HepG2 (cell line): ENCODE data around the gene RTF1. TPM values are rescaled to one million over a fixed set of nuclear protein-coding genes. Genes with fewer than 3 reads are reported as not detected.

Experiments used
- polyA plus RNA-seq, 8 experiments: library from polyadenylated mRNA; depleted of rRNA in 3 of 8; stranded (reverse) in 7 of 8; unstranded in 1 of 8; fragments of >200 nt; fragmentation: Illumina TruSeq in 4 of 8; extraction: Trizol in 4 of 8; gene quantifications; 2 replicates each; pipeline versions ENCODE4 v1.2.1 to v1.2.3, GENCODE V29; 2011 to 2016; ENCODE audit warnings: low read depth in 4 of 8, missing spikeins in 1 of 8, mixed read lengths in 1 of 8; ENCODE audit not compliant: insufficient read depth in 1 of 8
- total RNA-seq, 5 experiments: library from RNA; depleted of rRNA; stranded (reverse); fragments of >200 nt; fragmentation: Illumina TruSeq; extraction: Trizol; gene quantifications; 2 replicates each; pipeline ENCODE4 v1.2.3, GENCODE V29; 2016; ENCODE audit warnings: low read depth in 1 of 5
- TF ChIP-seq, protein P1 (sequence below), 2 experiments: fragments of 450-650 bp in 1 of 2; sonication (generic) in 1 of 2; formaldehyde crosslinking in 1 of 2; IDR thresholded peaks; 2 replicates each; pipeline versions ENCODE4 v1.6.1 to v1.8.0; 2016 to 2022; ENCODE audit warnings: antibody characterized with exemption in 1 of 2, mild to moderate bottlenecking in 1 of 2, missing genetic modification reagents in 1 of 2
- TF ChIP-seq, protein P2 (sequence below): sonication (generic); formaldehyde crosslinking; IDR thresholded peaks from 2 replicates; pipeline ENCODE4 v1.5.1; 2020; ENCODE audit warnings: mild to moderate bottlenecking, missing genetic modification reagents, moderate library complexity
- TF ChIP-seq, protein P3 (sequence below): sonication (generic); formaldehyde crosslinking; IDR thresholded peaks from 2 replicates; pipeline ENCODE4 v1.4.0; 2020; ENCODE audit warnings: missing genetic modification reagents
- TF ChIP-seq, protein P4 (sequence below): sonication (generic); formaldehyde crosslinking; IDR thresholded peaks from 2 replicates; pipeline ENCODE4 v1.4.0; 2020; ENCODE audit warnings: missing genetic modification reagents

Gene RTF1
- total and polyA plus RNA-seq, 2 of the 13 experiments (the other 11 are each of a cell fraction or from before 2014, with no cell fraction given), result 13.9 to 17.9 TPM

DNA sequence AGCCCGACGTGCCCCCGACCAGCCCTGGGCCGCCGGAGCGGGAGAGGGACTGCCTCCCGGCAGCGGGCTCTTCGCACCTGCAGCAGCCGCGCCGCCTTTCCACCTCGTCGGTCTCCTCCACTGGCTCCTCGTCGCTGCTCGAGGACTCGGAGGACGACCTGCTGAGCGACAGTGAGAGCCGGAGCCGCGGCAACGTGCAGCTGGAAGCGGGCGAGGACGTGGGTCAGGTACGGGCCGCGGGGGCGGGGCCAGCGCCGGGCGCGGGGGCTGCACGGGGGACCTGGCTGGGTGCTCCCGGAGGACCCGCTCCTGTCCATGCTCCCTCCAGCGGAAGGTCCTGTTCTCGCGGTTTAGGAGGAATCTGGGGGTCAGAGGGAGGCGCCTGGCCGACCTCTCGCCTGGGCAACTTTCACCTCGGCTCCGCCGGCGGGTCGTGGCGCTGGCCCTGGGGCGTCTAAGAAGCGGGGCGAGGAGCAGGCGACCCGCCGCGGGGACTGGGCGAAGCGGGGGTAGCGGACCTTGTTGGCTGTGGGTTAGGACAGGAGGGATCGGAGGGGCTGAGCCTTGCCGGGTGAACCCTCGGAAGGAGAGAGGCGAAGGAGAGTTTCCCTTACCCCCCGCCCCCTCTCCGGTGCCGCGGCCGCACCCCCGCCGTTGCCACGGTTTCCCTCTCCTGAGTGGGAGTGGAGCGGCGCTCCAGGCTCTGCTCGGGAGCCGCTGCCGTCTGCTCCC is 77.5 kb downstream of the RTF1 start (continued):
- TF ChIP-seq, protein P1, sequence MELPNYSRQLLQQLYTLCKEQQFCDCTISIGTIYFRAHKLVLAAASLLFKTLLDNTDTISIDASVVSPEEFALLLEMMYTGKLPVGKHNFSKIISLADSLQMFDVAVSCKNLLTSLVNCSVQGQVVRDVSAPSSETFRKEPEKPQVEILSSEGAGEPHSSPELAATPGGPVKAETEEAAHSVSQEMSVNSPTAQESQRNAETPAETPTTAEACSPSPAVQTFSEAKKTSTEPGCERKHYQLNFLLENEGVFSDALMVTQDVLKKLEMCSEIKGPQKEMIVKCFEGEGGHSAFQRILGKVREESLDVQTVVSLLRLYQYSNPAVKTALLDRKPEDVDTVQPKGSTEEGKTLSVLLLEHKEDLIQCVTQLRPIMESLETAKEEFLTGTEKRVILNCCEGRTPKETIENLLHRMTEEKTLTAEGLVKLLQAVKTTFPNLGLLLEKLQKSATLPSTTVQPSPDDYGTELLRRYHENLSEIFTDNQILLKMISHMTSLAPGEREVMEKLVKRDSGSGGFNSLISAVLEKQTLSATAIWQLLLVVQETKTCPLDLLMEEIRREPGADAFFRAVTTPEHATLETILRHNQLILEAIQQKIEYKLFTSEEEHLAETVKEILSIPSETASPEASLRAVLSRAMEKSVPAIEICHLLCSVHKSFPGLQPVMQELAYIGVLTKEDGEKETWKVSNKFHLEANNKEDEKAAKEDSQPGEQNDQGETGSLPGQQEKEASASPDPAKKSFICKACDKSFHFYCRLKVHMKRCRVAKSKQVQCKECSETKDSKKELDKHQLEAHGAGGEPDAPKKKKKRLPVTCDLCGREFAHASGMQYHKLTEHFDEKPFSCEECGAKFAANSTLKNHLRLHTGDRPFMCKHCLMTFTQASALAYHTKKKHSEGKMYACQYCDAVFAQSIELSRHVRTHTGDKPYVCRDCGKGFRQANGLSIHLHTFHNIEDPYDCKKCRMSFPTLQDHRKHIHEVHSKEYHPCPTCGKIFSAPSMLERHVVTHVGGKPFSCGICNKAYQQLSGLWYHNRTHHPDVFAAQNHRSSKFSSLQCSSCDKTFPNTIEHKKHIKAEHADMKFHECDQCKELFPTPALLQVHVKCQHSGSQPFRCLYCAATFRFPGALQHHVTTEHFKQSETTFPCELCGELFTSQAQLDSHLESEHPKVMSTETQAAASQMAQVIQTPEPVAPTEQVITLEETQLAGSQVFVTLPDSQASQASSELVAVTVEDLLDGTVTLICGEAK (IDR thresholded peaks at IDR 0.05), result no peak
- TF ChIP-seq, protein P1 (CRISPR knock-in tag; IDR thresholded peaks at IDR 0.05), result no peak
- TF ChIP-seq, protein P2, sequence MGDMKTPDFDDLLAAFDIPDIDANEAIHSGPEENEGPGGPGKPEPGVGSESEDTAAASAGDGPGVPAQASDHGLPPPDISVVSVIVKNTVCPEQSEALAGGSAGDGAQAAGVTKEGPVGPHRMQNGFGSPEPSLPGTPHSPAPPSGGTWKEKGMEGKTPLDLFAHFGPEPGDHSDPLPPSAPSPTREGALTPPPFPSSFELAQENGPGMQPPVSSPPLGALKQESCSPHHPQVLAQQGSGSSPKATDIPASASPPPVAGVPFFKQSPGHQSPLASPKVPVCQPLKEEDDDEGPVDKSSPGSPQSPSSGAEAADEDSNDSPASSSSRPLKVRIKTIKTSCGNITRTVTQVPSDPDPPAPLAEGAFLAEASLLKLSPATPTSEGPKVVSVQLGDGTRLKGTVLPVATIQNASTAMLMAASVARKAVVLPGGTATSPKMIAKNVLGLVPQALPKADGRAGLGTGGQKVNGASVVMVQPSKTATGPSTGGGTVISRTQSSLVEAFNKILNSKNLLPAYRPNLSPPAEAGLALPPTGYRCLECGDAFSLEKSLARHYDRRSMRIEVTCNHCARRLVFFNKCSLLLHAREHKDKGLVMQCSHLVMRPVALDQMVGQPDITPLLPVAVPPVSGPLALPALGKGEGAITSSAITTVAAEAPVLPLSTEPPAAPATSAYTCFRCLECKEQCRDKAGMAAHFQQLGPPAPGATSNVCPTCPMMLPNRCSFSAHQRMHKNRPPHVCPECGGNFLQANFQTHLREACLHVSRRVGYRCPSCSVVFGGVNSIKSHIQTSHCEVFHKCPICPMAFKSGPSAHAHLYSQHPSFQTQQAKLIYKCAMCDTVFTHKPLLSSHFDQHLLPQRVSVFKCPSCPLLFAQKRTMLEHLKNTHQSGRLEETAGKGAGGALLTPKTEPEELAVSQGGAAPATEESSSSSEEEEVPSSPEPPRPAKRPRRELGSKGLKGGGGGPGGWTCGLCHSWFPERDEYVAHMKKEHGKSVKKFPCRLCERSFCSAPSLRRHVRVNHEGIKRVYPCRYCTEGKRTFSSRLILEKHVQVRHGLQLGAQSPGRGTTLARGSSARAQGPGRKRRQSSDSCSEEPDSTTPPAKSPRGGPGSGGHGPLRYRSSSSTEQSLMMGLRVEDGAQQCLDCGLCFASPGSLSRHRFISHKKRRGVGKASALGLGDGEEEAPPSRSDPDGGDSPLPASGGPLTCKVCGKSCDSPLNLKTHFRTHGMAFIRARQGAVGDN (CRISPR knock-in tag), result peak; percentile 73
- TF ChIP-seq, protein P3, sequence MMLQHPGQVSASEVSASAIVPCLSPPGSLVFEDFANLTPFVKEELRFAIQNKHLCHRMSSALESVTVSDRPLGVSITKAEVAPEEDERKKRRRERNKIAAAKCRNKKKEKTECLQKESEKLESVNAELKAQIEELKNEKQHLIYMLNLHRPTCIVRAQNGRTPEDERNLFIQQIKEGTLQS (CRISPR knock-in tag), result peak; percentile 50; the same call in 1 of the 2 replicates
- TF ChIP-seq, protein P4, sequence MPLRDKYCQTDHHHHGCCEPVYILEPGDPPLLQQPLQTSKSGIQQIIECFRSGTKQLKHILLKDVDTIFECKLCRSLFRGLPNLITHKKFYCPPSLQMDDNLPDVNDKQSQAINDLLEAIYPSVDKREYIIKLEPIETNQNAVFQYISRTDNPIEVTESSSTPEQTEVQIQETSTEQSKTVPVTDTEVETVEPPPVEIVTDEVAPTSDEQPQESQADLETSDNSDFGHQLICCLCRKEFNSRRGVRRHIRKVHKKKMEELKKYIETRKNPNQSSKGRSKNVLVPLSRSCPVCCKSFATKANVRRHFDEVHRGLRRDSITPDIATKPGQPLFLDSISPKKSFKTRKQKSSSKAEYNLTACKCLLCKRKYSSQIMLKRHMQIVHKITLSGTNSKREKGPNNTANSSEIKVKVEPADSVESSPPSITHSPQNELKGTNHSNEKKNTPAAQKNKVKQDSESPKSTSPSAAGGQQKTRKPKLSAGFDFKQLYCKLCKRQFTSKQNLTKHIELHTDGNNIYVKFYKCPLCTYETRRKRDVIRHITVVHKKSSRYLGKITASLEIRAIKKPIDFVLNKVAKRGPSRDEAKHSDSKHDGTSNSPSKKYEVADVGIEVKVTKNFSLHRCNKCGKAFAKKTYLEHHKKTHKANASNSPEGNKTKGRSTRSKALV (CRISPR knock-in tag), result no peak
